ENCODE results near the gene SNCG.
"Not testable (repeated sequence)": the region's sequence is repeated elsewhere in the genome, so short reads cannot be mapped to it uniquely, and the experiment has no call there.

SNCG gene

GRCh38 chr10:86945361-86946212 lies 12.8 kb upstream of the SNCG start:
- TF ChIP-seq ZFX (IDR thresholded peaks at IDR 0.05; ENCODE audit: borderline replicate concordance) (no peak), CTCF (IDR thresholded peaks at IDR 0.05) (no peak)
- H3K27ac ChIP-seq: no peak overlapping the region

- TF ChIP-seq CTCF (IDR thresholded peaks at IDR 0.05) (no peak), ZFX (IDR thresholded peaks at IDR 0.05; ENCODE audit: borderline replicate concordance) (no peak)
- no peak overlapping the region for H3K27ac ChIP-seq
Observed at GRCh38 chr10:86946213-86947155, 11.9 kb upstream of the SNCG start.

GRCh38 chr10:86947806-86948205 lies 10.6 kb upstream of the SNCG start:
- H3K27ac ChIP-seq: not testable (repeated sequence)

- no peak for TF ChIP-seq CTCF (IDR thresholded peaks at IDR 0.05)
- TF ChIP-seq ZFX (IDR thresholded peaks at IDR 0.05; ENCODE audit: borderline replicate concordance): no peak
- H3K27ac ChIP-seq: no peak overlapping the region
Observed at GRCh38 chr10:86950349-86950748, 8.1 kb upstream of the SNCG start.

- H3K27ac ChIP-seq: no peak overlapping the region
- TF ChIP-seq ZFX (IDR thresholded peaks at IDR 0.05; ENCODE audit: borderline replicate concordance) (no peak), CTCF (IDR thresholded peaks at IDR 0.05) (no peak)
Observed at GRCh38 chr10:86951184-86951761, 7.1 kb upstream of the SNCG start.

GRCh38 chr10:86952106-86952505 lies 6.3 kb upstream of the SNCG start:
- no peak overlapping the region for H3K27ac ChIP-seq
- no peak for TF ChIP-seq ZFX (IDR thresholded peaks at IDR 0.05; ENCODE audit: borderline replicate concordance)
- no peak for TF ChIP-seq CTCF (IDR thresholded peaks at IDR 0.05)

- not testable (repeated sequence) for H3K27ac ChIP-seq
Observed at GRCh38 chr10:86952697-86953096, 5.7 kb upstream of the SNCG start.

All from 22Rv1 (cell line).